ENCODE results near the gene DDIAS.

The DDIAS gene

GRCh38 chr11:82898241-82898640 lies 3.3 kb upstream of the DDIAS start:
- no peak for TF ChIP-seq CTCF (IDR thresholded peaks at IDR 0.05)
- Histone ChIP-seq H3K27ac (no peak overlapping the region), H3K4me3 (peak overlapping the region; percentile 87)

DNA sequence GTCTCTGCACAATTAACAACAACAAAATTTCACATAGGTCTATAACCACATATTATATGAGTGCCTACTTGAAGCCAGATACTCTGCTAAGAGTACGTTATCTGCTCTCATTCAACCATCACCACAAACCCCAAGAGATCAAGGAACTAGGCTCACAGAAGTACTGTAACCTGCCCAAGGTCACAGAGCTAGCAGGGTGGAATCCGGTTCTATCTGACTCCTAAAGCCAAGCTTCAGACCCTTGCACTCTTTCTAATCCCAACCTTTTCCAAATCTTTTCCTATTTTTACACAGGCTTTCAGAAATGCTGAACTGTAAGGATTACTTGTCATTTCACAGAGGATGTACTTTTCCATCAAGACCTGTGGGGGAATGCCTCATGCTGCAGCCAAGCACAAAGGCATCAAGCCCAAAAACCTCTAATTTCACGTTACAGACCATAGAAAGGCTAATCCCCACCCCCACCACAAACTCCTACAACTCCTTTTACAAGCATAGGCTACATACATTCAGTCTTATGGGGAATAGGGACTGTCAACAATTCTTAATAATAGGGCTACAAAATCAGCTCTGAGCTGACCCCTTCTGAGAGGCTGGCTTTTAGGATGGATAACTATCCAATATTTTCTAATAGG lies 2.2 kb upstream of the DDIAS start:
- DNase-seq (ENCODE audit: low spot score): no peak
- H3K27ac ChIP-seq: peak overlapping the region; percentile 83 to 98
- TF ChIP-seq CTCF (IDR thresholded peaks at IDR 0.05): no peak

More at GRCh38 chr11:82898241-82898640, 3.3 kb upstream of the DDIAS start:
- DNase-seq (ENCODE audit: low spot score): no peak

DNA sequence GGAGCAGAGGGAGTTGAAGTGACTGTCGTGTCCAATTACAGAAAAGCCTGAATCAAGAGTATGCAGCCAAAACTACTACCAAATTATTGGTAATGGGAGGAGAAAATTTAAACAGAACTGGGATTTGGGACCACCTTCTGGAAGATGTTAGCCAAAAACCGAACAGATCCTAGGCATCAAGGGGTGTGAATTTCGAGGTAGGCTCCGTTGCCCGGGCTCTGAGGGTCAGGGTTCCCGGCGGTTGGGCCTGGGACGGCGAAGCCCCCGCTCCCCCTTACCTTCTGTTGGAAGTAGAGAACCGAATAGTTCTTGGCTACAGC lies 1.6 kb upstream of the DDIAS start:
- Histone ChIP-seq H3K4me3 (peak overlapping the region; percentile 87), H3K27ac (peak overlapping the region; percentile 83 to 98)
- no peak for TF ChIP-seq CTCF (IDR thresholded peaks at IDR 0.05)
- no peak for DNase-seq (ENCODE audit: low spot score)

More for the DNA sequence above, 2.2 kb upstream of the DDIAS start:
- peak overlapping the region; percentile 87 for H3K4me3 ChIP-seq

DNA sequence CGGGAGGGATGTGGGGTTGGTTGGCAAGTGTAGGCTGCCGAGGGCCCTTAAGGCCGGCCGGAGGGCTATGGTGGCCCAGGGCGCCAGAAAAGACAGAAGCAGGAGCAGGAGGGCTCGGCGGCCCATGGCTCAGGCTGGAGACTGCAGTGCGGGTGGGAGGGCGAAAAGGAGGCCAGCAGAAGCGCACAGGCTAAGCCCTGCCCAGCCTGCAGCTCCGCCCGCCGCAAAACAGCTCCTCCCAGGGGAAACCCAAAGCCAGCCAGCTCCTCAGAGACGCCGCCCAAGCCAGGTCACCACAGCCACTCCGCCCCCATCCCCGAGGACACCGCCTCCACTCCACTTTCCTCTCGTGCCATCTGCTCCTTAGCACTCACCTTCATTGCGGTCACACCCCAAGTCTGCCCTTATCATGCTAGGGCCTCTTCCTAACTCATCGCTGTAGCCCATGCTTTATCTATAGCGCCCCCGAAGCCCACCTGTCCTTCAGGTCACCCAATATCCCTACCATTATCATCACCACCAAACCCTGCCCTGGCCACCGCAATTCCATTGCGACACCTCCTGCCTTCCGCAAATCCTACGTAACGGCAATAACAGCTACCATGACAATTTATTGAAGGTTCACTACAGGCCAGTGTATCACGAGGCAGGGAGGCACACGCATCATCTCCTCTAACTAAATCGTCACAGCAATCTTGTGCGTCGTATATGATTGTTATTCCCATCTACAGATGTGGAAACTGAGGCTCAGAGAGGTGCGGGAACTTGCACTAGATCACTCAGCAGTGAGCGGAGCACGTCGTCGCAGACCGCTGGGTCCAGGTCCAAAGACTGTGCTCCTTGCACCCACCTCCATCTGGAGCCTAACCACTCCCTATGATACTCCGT lies 1.0 kb upstream of the DDIAS start, which contains the start of gene PRCP:
Gene PRCP, minus strand, starts transcription at position 154 of the 888 bp plus-strand sequence. Its CDS starts 28 bp downstream, at position 126.
- TF ChIP-seq CTCF (IDR thresholded peaks at IDR 0.05): no peak
- H3K27ac ChIP-seq: peak within 1 kb of the TSS; percentile 83 to 98
- H3K4me3 ChIP-seq: peak within 1 kb of the TSS; percentile 87
- DNase-seq (ENCODE audit: low spot score): peak; percentile 95

DNA sequence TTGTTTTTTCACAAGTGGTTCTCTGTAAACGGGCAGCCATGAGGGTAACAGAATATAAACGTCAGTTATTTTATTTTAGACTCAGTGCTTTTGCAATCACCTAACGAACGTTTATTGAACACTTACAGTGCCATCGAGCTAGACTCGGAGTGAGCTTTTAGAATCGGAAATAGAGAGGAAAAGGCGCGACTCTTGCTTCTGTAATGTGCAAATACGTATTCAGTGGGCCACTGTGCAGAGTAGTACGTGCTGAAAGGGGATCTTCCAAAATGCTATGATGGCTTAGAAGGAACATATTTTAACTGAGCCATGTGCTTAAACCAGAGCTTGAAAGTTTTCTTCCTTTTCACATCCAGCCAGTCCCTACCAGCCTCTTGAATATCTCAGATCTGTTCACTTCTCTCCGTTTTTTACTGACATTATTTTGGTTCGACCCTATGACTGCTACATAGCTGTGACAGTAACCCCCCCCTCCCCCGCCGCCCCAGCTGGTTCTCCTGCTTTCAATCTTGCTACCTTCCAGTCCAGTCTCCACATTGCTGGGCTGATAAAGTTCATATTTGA lies 468 bp downstream of the DDIAS start:
- H3K4me3 ChIP-seq: peak overlapping the region; percentile 87
- TF ChIP-seq CTCF (IDR thresholded peaks at IDR 0.05): no peak
- no peak overlapping the region for H3K27ac ChIP-seq
- no peak for DNase-seq (ENCODE audit: low spot score)

GRCh38 chr11:82902880-82903279 lies 1.3 kb downstream of the DDIAS start:
- DNase-seq (ENCODE audit: low spot score): no peak
- H3K27ac ChIP-seq: no peak overlapping the region
- no peak for TF ChIP-seq CTCF (IDR thresholded peaks at IDR 0.05)
- no peak overlapping the region for H3K4me3 ChIP-seq

Data from coronary artery (tissue), 2 donors.